ENCODE results near the gene SMYD5. TPM values are rescaled to one million over a fixed set of nuclear protein-coding genes. Genes with fewer than 3 reads are reported as not detected.

Gene SMYD5
- total RNA-seq, 1 donor from 2014 or later = 30.3 TPM

DNA sequence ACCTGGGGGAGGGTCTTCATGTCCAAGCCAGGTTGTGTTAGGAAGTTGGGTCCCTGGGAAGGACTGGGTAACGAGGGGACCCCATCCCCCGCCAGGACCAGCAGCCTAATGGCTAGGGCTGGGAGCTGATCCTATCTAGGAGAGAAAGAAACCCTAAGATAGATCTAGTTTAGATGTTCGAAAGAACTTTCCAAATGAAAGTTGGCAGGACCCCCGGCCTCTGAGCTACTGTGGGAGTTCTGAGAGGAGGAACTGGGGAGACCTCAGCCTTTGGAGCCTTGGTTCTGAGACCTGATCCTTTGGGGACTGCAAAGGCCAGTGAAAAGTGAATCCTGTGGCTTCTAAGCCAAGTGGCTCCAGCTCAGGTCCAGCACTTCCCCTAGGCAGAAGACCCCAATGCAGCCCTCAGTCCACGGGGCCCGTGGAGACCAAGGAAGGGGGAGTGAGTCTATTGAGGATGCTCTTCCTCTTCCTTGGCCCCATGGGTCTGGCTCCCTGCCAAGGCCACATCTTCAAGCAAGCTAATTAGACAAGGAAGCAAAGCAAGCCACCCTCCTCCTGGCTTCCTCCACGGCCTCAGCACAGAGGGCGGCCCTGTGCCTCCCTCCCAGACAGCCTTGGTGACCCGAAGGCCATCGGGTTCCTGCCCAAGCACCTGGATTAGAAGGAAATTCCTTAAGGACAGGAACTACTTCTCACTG, 43.5 kb downstream of the SMYD5 start:
- no peak for DNase-seq (ENCODE audit: extremely low spot score, unreplicated experiment)
- Mint-ChIP-seq H3K4me1 (ENCODE audit: unreplicated experiment) (no peaks in the 10 kb centered on the region), H3K36me3 (peaks cover 8% of the 10 kb centered on the region), H3K27me3 (no peaks in the 10 kb centered on the region), H3K9me3 (no peaks in the 10 kb centered on the region), H3K4me3 (no peak overlapping the region), H3K27ac (no peak overlapping the region)
- TF ChIP-seq, protein P1, sequence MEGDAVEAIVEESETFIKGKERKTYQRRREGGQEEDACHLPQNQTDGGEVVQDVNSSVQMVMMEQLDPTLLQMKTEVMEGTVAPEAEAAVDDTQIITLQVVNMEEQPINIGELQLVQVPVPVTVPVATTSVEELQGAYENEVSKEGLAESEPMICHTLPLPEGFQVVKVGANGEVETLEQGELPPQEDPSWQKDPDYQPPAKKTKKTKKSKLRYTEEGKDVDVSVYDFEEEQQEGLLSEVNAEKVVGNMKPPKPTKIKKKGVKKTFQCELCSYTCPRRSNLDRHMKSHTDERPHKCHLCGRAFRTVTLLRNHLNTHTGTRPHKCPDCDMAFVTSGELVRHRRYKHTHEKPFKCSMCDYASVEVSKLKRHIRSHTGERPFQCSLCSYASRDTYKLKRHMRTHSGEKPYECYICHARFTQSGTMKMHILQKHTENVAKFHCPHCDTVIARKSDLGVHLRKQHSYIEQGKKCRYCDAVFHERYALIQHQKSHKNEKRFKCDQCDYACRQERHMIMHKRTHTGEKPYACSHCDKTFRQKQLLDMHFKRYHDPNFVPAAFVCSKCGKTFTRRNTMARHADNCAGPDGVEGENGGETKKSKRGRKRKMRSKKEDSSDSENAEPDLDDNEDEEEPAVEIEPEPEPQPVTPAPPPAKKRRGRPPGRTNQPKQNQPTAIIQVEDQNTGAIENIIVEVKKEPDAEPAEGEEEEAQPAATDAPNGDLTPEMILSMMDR (conservative IDR thresholded peaks at IDR 0.05) = no peak

- no peak overlapping the region for H3K4me3 Mint-ChIP-seq
- TF ChIP-seq, protein P1 (conservative IDR thresholded peaks at IDR 0.05) = no peak
- no peaks in the 10 kb centered on the region for H3K27me3 Mint-ChIP-seq
- H3K9me3 Mint-ChIP-seq = no peaks in the 10 kb centered on the region
- no peak for DNase-seq (ENCODE audit: extremely low spot score, unreplicated experiment)
- H3K27ac Mint-ChIP-seq = no peak overlapping the region
- H3K4me1 Mint-ChIP-seq (ENCODE audit: unreplicated experiment) = no peaks in the 10 kb centered on the region
- H3K36me3 Mint-ChIP-seq = peaks cover 6% of the 10 kb centered on the region
Observed at GRCh38 chr2:73258186-73258912, 44.3 kb downstream of the SMYD5 start.

GRCh38 chr2:73258913-73259215, 44.8 kb downstream of the SMYD5 start:
- Mint-ChIP-seq H3K27me3 (no peaks in the 10 kb centered on the region), H3K27ac (no peak overlapping the region), H3K4me3 (no peak overlapping the region), H3K4me1 (ENCODE audit: unreplicated experiment) (no peaks in the 10 kb centered on the region), H3K36me3 (peaks cover 4% of the 10 kb centered on the region), H3K9me3 (no peaks in the 10 kb centered on the region)
- TF ChIP-seq, protein P1 (conservative IDR thresholded peaks at IDR 0.05) = no peak
- DNase-seq (ENCODE audit: extremely low spot score, unreplicated experiment) = no peak

GRCh38 chr2:73259276-73259675, 45.2 kb downstream of the SMYD5 start:
- Mint-ChIP-seq H3K27me3 (no peaks in the 10 kb centered on the region), H3K4me1 (ENCODE audit: unreplicated experiment) (no peaks in the 10 kb centered on the region), H3K4me3 (no peak overlapping the region), H3K27ac (no peak overlapping the region), H3K36me3 (peaks cover 3% of the 10 kb centered on the region), H3K9me3 (no peaks in the 10 kb centered on the region)
- no peak for DNase-seq (ENCODE audit: extremely low spot score, unreplicated experiment)
- TF ChIP-seq, protein P1 (conservative IDR thresholded peaks at IDR 0.05) = no peak

- H3K27me3 Mint-ChIP-seq = no peaks in the 10 kb centered on the region
- H3K27ac Mint-ChIP-seq = no peak overlapping the region
- H3K36me3 Mint-ChIP-seq = no peaks in the 10 kb centered on the region
- no peak for DNase-seq (ENCODE audit: extremely low spot score, unreplicated experiment)
- no peaks in the 10 kb centered on the region for H3K9me3 Mint-ChIP-seq
- H3K4me1 Mint-ChIP-seq (ENCODE audit: unreplicated experiment) = no peaks in the 10 kb centered on the region
- TF ChIP-seq, protein P1 (conservative IDR thresholded peaks at IDR 0.05) = no peak
- H3K4me3 Mint-ChIP-seq = no peak overlapping the region
Observed at GRCh38 chr2:73259704-73260337, 45.8 kb downstream of the SMYD5 start.

All from type B pancreatic cell (in vitro differentiated cells).